GM12878 (cell line): ENCODE measurements around the gene UBASH3A. TPM values are rescaled to one million over a fixed set of nuclear protein-coding genes. Genes with fewer than 3 reads are reported as not detected.

Experiments
- ASH2L ChIP-seq: fragments of 300-600, 200-600 bp; sonication (generic); IDR thresholded peaks from 2 replicates; pipeline ENCODE4 v1.6.1; 2017; ENCODE audit warnings: low read depth, mild to moderate bottlenecking, borderline replicate concordance
- EGR1 ChIP-seq, 2 experiments: IDR thresholded peaks; 1 replicate in 1 of 2; 2 replicates in 1 of 2; pipeline ENCODE4 v1.6.1; 2011 to 2012; ENCODE audit warnings: low read depth in 2 of 2, low read length in 2 of 2, borderline replicate concordance in 1 of 2, mild to moderate bottlenecking in 1 of 2, moderate library complexity in 1 of 2
- ELK1 ChIP-seq: IDR thresholded peaks from 2 replicates; pipeline ENCODE4 v1.6.1; 2012; ENCODE audit warnings: low read depth, low read length, improper control_type of control experiment
- EZH2 ChIP-seq: IDR thresholded peaks from 2 replicates; pipeline ENCODE4 v1.6.1; 2012; ENCODE audit warnings: low read depth, mild to moderate bottlenecking, control low read depth, inconsistent platforms, low read length, borderline replicate concordance; ENCODE audit not compliant: control insufficient read depth
- HDAC2 ChIP-seq: fragments of 200-600 bp; sonication (generic); IDR thresholded peaks from 2 replicates; pipeline ENCODE4 v1.6.1; 2017
- IKZF1 ChIP-seq: fragments of 450-650 bp; conservative IDR thresholded peaks from 2 replicates; pipeline ENCODE4 v1.6.1; 2017; ENCODE audit warnings: antibody characterized with exemption, mild to moderate bottlenecking
- LARP7 ChIP-seq: fragments of 450-650 bp; IDR thresholded peaks from 2 replicates; pipeline ENCODE4 v1.6.1; 2017; ENCODE audit warnings: mild to moderate bottlenecking
- NFXL1 ChIP-seq: fragments of 450-650 bp; IDR thresholded peaks from 2 replicates; pipeline ENCODE4 v1.6.1; 2017; ENCODE audit warnings: antibody characterized with exemption, mild to moderate bottlenecking, borderline replicate concordance
- PAX5 ChIP-seq: IDR thresholded peaks from 2 replicates; pipeline ENCODE4 v1.6.1; 2011; ENCODE audit warnings: low read depth, low read length, borderline replicate concordance
- PML ChIP-seq: IDR thresholded peaks from 2 replicates; pipeline ENCODE4 v1.6.1; 2012; ENCODE audit warnings: low read length, inconsistent platforms
- RAD51 ChIP-seq: fragments of 450-650 bp; IDR thresholded peaks from 2 replicates; pipeline ENCODE4 v1.6.1; 2016; ENCODE audit warnings: moderate library complexity, mild to moderate bottlenecking, inconsistent platforms
- REST ChIP-seq: IDR thresholded peaks from 2 replicates; pipeline ENCODE4 v1.6.1; 2012; ENCODE audit warnings: mild to moderate bottlenecking, low read depth, low read length
- SKIL ChIP-seq: fragments of 450-650 bp; IDR thresholded peaks from 2 replicates; pipeline ENCODE4 v1.6.1; 2017; ENCODE audit warnings: mild to moderate bottlenecking, low read depth, inconsistent platforms; ENCODE audit not compliant: poor library complexity, severe bottlenecking
- SPI1 ChIP-seq: IDR thresholded peaks from 2 replicates; pipeline ENCODE4 v1.6.1; 2011; ENCODE audit warnings: low read depth, mild to moderate bottlenecking, low read length, moderate library complexity, borderline replicate concordance; ENCODE audit not compliant: insufficient read depth
- polyA plus RNA-seq, 11 experiments: library from polyadenylated mRNA; depleted of rRNA in 4 of 11; unstranded in 6 of 11; stranded (reverse) in 5 of 11; fragments of >200 nt; fragmentation: Nextera tagmentation in 4 of 11; fragmentation: Illumina TruSeq in 1 of 11; extraction: Ambion mirVana in 4 of 11; extraction: Trizol in 1 of 11; gene quantifications; 1 replicate in 1 of 11; 2 replicates in 10 of 11; pipeline versions ENCODE4 v1.2.1 to v1.2.3, GENCODE V29; 2011 to 2016; ENCODE audit warnings: inconsistent platforms in 2 of 11, missing spikeins in 2 of 11, low read depth in 1 of 11
- total RNA-seq, 4 experiments: library from RNA; depleted of rRNA in 3 of 4; stranded (reverse); fragments of >200 nt in 3 of 4; fragmentation: Illumina TruSeq in 1 of 4; extraction: Trizol in 1 of 4; gene quantifications; 2 replicates each; pipeline versions ENCODE4 v1.2.1 to v1.2.3, GENCODE V29; 2013 to 2021
- TF ChIP-seq, protein P1 (sequence below): fragments of 150-350 bp; IDR thresholded peaks from 2 replicates; pipeline ENCODE4 v1.6.1; 2016; ENCODE audit warnings: low read depth, low read length
- TF ChIP-seq, protein P2 (sequence below): fragments of 450-650 bp; IDR thresholded peaks from 2 replicates; pipeline ENCODE4 v1.6.1; 2016; ENCODE audit warnings: mild to moderate bottlenecking, moderate library complexity, borderline replicate concordance

UBASH3A gene
- total and polyA plus RNA-seq, 10 of the 15 experiments (the other 5 are each of a cell fraction or from before 2014, with no cell fraction given), result 0.04 to 0.39 (median 0.23) TPM; not detected in 1

DNA sequence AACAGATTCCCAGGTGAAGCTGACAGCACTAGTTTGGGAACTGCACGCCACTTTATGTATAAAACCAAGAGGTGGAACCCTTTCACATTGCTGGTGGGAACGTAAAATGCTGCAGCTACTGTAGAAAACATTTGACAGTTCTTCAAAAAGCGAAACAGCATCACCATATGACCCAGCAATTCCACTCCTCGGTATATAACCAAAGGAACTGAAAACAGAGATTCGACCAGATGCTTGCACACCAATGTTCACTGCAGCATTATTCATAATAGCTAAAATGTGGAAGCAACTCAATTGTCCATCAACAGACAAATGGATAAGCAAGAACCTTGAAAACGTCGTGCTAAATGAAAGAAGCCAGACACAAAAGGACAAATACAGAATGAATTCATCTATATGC is 74.8 kb downstream of the UBASH3A start (continued):
- TF ChIP-seq ELK1, result no peak
- no peak for TF ChIP-seq REST
- TF ChIP-seq, protein P1, sequence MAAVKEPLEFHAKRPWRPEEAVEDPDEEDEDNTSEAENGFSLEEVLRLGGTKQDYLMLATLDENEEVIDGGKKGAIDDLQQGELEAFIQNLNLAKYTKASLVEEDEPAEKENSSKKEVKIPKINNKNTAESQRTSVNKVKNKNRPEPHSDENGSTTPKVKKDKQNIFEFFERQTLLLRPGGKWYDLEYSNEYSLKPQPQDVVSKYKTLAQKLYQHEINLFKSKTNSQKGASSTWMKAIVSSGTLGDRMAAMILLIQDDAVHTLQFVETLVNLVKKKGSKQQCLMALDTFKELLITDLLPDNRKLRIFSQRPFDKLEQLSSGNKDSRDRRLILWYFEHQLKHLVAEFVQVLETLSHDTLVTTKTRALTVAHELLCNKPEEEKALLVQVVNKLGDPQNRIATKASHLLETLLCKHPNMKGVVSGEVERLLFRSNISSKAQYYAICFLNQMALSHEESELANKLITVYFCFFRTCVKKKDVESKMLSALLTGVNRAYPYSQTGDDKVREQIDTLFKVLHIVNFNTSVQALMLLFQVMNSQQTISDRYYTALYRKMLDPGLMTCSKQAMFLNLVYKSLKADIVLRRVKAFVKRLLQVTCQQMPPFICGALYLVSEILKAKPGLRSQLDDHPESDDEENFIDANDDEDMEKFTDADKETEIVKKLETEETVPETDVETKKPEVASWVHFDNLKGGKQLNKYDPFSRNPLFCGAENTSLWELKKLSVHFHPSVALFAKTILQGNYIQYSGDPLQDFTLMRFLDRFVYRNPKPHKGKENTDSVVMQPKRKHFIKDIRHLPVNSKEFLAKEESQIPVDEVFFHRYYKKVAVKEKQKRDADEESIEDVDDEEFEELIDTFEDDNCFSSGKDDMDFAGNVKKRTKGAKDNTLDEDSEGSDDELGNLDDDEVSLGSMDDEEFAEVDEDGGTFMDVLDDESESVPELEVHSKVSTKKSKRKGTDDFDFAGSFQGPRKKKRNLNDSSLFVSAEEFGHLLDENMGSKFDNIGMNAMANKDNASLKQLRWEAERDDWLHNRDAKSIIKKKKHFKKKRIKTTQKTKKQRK, result no peak
- TF ChIP-seq PML, result no peak
- peak; percentile 65; the same call in 1 of the 2 replicates for TF ChIP-seq PAX5
- TF ChIP-seq SPI1, result peak; percentile 91
- no peak for TF ChIP-seq NFXL1
- TF ChIP-seq, protein P2, sequence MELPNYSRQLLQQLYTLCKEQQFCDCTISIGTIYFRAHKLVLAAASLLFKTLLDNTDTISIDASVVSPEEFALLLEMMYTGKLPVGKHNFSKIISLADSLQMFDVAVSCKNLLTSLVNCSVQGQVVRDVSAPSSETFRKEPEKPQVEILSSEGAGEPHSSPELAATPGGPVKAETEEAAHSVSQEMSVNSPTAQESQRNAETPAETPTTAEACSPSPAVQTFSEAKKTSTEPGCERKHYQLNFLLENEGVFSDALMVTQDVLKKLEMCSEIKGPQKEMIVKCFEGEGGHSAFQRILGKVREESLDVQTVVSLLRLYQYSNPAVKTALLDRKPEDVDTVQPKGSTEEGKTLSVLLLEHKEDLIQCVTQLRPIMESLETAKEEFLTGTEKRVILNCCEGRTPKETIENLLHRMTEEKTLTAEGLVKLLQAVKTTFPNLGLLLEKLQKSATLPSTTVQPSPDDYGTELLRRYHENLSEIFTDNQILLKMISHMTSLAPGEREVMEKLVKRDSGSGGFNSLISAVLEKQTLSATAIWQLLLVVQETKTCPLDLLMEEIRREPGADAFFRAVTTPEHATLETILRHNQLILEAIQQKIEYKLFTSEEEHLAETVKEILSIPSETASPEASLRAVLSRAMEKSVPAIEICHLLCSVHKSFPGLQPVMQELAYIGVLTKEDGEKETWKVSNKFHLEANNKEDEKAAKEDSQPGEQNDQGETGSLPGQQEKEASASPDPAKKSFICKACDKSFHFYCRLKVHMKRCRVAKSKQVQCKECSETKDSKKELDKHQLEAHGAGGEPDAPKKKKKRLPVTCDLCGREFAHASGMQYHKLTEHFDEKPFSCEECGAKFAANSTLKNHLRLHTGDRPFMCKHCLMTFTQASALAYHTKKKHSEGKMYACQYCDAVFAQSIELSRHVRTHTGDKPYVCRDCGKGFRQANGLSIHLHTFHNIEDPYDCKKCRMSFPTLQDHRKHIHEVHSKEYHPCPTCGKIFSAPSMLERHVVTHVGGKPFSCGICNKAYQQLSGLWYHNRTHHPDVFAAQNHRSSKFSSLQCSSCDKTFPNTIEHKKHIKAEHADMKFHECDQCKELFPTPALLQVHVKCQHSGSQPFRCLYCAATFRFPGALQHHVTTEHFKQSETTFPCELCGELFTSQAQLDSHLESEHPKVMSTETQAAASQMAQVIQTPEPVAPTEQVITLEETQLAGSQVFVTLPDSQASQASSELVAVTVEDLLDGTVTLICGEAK, result no peak
- TF ChIP-seq EZH2, result no peak
- TF ChIP-seq ASH2L, result no peak
- no peak for TF ChIP-seq EGR1 (IDR thresholded peaks at IDR 0.05; ENCODE audit: borderline replicate concordance in 1 of 2, low read depth in 2 of 2, low read length in 2 of 2)
- TF ChIP-seq HDAC2, result no peak
- no peak for TF ChIP-seq LARP7
- TF ChIP-seq SKIL, result peak; percentile 82
- TF ChIP-seq IKZF1, result peak; percentile 61
- no peak for TF ChIP-seq RAD51
